Panc1 (cell line): ENCODE results near the gene PTPRO.

ENCODE experiments used
- POLR2AphosphoS5 ChIP-seq: IDR thresholded peaks from 2 replicates; pipeline ENCODE4 v1.6.1; 2012; ENCODE audit warnings: mild to moderate bottlenecking, low read depth, low read length, moderate library complexity
- TF ChIP-seq, protein P1 (sequence below): fragments of 450-650 bp; IDR thresholded peaks from 2 replicates; pipeline ENCODE4 v1.5.1; 2017; ENCODE audit warnings: mild to moderate bottlenecking
- TF ChIP-seq, protein P2 (sequence below), 2 experiments: IDR thresholded peaks; 2 replicates each; pipeline ENCODE4 v1.6.1; 2011 to 2012; ENCODE audit warnings: low read depth in 2 of 2, control low read depth in 1 of 2, low read length in 1 of 2, mild to moderate bottlenecking in 1 of 2, moderate library complexity in 1 of 2; ENCODE audit not compliant: insufficient read depth in 1 of 2

DNA sequence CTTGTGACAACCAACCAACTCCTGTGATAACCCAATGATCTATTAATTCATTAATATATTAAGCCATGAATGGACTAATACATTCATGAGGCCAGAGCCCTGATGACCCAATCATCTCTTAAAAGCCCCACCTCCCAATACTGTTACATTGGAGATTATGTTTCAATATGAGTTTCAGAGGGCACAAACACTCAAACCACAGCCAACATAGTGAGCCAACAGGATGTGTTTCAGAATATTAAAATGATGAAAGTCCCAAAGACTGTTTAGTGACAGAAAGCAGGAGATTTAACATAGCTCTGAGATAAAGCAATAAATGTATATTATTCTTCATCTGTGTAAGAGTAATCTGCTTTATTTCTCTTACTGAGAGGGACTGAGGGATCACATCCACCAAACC lies 71.7 kb downstream of the PTPRO start:
- TF ChIP-seq POLR2AphosphoS5 = no peak
- TF ChIP-seq, protein P1, sequence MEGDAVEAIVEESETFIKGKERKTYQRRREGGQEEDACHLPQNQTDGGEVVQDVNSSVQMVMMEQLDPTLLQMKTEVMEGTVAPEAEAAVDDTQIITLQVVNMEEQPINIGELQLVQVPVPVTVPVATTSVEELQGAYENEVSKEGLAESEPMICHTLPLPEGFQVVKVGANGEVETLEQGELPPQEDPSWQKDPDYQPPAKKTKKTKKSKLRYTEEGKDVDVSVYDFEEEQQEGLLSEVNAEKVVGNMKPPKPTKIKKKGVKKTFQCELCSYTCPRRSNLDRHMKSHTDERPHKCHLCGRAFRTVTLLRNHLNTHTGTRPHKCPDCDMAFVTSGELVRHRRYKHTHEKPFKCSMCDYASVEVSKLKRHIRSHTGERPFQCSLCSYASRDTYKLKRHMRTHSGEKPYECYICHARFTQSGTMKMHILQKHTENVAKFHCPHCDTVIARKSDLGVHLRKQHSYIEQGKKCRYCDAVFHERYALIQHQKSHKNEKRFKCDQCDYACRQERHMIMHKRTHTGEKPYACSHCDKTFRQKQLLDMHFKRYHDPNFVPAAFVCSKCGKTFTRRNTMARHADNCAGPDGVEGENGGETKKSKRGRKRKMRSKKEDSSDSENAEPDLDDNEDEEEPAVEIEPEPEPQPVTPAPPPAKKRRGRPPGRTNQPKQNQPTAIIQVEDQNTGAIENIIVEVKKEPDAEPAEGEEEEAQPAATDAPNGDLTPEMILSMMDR = no peak
- TF ChIP-seq, protein P2, sequence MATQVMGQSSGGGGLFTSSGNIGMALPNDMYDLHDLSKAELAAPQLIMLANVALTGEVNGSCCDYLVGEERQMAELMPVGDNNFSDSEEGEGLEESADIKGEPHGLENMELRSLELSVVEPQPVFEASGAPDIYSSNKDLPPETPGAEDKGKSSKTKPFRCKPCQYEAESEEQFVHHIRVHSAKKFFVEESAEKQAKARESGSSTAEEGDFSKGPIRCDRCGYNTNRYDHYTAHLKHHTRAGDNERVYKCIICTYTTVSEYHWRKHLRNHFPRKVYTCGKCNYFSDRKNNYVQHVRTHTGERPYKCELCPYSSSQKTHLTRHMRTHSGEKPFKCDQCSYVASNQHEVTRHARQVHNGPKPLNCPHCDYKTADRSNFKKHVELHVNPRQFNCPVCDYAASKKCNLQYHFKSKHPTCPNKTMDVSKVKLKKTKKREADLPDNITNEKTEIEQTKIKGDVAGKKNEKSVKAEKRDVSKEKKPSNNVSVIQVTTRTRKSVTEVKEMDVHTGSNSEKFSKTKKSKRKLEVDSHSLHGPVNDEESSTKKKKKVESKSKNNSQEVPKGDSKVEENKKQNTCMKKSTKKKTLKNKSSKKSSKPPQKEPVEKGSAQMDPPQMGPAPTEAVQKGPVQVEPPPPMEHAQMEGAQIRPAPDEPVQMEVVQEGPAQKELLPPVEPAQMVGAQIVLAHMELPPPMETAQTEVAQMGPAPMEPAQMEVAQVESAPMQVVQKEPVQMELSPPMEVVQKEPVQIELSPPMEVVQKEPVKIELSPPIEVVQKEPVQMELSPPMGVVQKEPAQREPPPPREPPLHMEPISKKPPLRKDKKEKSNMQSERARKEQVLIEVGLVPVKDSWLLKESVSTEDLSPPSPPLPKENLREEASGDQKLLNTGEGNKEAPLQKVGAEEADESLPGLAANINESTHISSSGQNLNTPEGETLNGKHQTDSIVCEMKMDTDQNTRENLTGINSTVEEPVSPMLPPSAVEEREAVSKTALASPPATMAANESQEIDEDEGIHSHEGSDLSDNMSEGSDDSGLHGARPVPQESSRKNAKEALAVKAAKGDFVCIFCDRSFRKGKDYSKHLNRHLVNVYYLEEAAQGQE (IDR thresholded peaks at IDR 0.05; ENCODE audit: insufficient read depth in 1 of 2, low read depth in 2 of 2, low read length in 1 of 2) = no peak
